B cell (primary cell): ENCODE data around the gene KCNMB2. TPM values are rescaled to one million over a fixed set of nuclear protein-coding genes. Genes with fewer than 3 reads are reported as not detected.

Source experiments
- ATAC-seq: fragments of 200-7000 bp; cut with Tn5 transposase; one replicate; pipeline ENCODE4 v1.10.0; 2021; ENCODE audit warnings: low read depth, mild to moderate bottlenecking, moderate number of reproducible peaks, moderate library complexity
- CTCF ChIA-PET: fragments of 350-600 bp; sonication (Branson Sonifier 250); formaldehyde crosslinking; loops from one replicate; lab custom pipeline; 2021; ENCODE audit warnings: antibody characterized with exemption, inconsistent platforms; lab: Charles Lee
- POLR2A ChIA-PET: fragments of 350-600 bp; sonication (Branson Sonifier 250); formaldehyde crosslinking; loops from one replicate; lab custom pipeline; 2021; ENCODE audit warnings: antibody characterized with exemption; lab: Charles Lee
- DNase-seq: peaks from one replicate; pipeline ENCODE4 v3.0.0; 2013
- H2AFZ ChIP-seq: 2 replicates; pipeline ENCODE4 v1.6.1; 2012; ENCODE audit warnings: mild to moderate bottlenecking, low read depth, low read length; ENCODE audit not compliant: insufficient read depth, poor library complexity, severe bottlenecking
- H3K27ac ChIP-seq, 2 donors: 1 replicate in 1 of 2; 2 replicates in 1 of 2; pipeline ENCODE4 v1.5.1; 2012 to 2013; ENCODE audit warnings: low read length in 2 of 2, mild to moderate bottlenecking in 2 of 2, moderate library complexity in 1 of 2
- H3K27me3 ChIP-seq, 4 experiments: fragments of 200-600 bp in 1 of 4; sonication (generic) in 1 of 4; replicated peaks in 1 of 4; 1 replicate in 2 of 4; 2 replicates in 2 of 4; pipeline versions ENCODE4 v1.6.1 to v1.7.0; 2013 to 2016; ENCODE audit warnings: low read length in 3 of 4, mild to moderate bottlenecking in 2 of 4, mixed read lengths in 1 of 4, moderate library complexity in 1 of 4; ENCODE audit not compliant: insufficient read depth in 4 of 4, control insufficient read depth in 3 of 4; ENCODE audit errors: control extremely low read depth in 1 of 4
- H3K36me3 ChIP-seq, 2 experiments: replicated peaks in 1 of 2; 1 replicate in 1 of 2; 2 replicates in 1 of 2; pipeline versions ENCODE4 v1.6.1 to v1.7.1; 2013; ENCODE audit warnings: low read length in 1 of 2; ENCODE audit not compliant: insufficient read depth in 2 of 2, control insufficient read depth in 1 of 2; ENCODE audit errors: control extremely low read depth in 1 of 2, extremely low read depth in 1 of 2
- H3K4me1 ChIP-seq, 2 donors: fragments of 200-600 bp in 1 of 2; sonication (generic) in 1 of 2; 1 replicate in 1 of 2; 2 replicates in 1 of 2; pipeline versions ENCODE4 v1.5.1 to v1.6.1; 2013 to 2017; ENCODE audit warnings: low read length in 2 of 2; ENCODE audit not compliant: control insufficient read depth in 2 of 2, insufficient read depth in 2 of 2
- H3K4me2 ChIP-seq: replicated peaks from 2 replicates; pipeline ENCODE3; 2012; ENCODE audit warnings: mild to moderate bottlenecking, low read depth, low read length; ENCODE audit not compliant: poor library complexity, severe bottlenecking
- H3K4me3 ChIP-seq, 5 experiments: fragments of 200-600 bp in 1 of 5; sonication (generic) in 1 of 5; 1 replicate in 3 of 5; 2 replicates in 2 of 5; pipeline versions ENCODE4 v1.5.1 to v1.7.0; 2011 to 2016; ENCODE audit warnings: low read length in 4 of 5, mild to moderate bottlenecking in 4 of 5, low read depth in 2 of 5, control low read depth in 1 of 5, moderate library complexity in 1 of 5; ENCODE audit not compliant: insufficient read depth in 1 of 5; ENCODE audit errors: control extremely low read depth in 1 of 5, extremely low read depth in 1 of 5
- H3K79me2 ChIP-seq: fragments of 200-600 bp; sonication (generic); one replicate; pipeline ENCODE4 v1.6.0; 2016; ENCODE audit warnings: low read length; ENCODE audit not compliant: control insufficient read depth, insufficient read depth
- H3K9ac ChIP-seq: fragments of 200-600 bp; sonication (generic); 2 replicates; pipeline ENCODE4 v1.6.1; 2017; ENCODE audit warnings: mild to moderate bottlenecking, low read length, moderate library complexity
- H3K9me3 ChIP-seq, 3 donors: one replicate each; pipeline versions ENCODE4 v1.6.1 to v1.7.1; 2013; ENCODE audit warnings: low read length in 2 of 3; ENCODE audit not compliant: control insufficient read depth in 2 of 3, insufficient read depth in 1 of 3; ENCODE audit errors: control extremely low read depth in 1 of 3
- H4K20me1 ChIP-seq: 2 replicates; pipeline ENCODE4 v1.6.0; 2012; ENCODE audit warnings: mild to moderate bottlenecking, low read length; ENCODE audit not compliant: insufficient read depth, control insufficient read depth, poor library complexity, severe bottlenecking
- H3K27ac Mint-ChIP-seq: one replicate; pipeline ENCODE4 v1.8.0; 2021; ENCODE audit warnings: mixed read lengths
- H3K27me3 Mint-ChIP-seq: one replicate; pipeline ENCODE4 v1.8.0; 2021; ENCODE audit warnings: mixed read lengths
- H3K4me1 Mint-ChIP-seq: one replicate; pipeline ENCODE4 v1.8.0; 2021; ENCODE audit warnings: mixed read lengths
- H3K4me3 Mint-ChIP-seq: one replicate; pipeline ENCODE4 v1.8.0; 2021; ENCODE audit warnings: mixed read lengths
- H3K9me3 Mint-ChIP-seq: one replicate; pipeline ENCODE4 v1.8.0; 2022; ENCODE audit warnings: mixed read lengths; ENCODE audit not compliant: insufficient read depth
- EZH2 ChIP-seq: IDR thresholded peaks from 2 replicates; pipeline ENCODE4 v1.6.1; 2012; ENCODE audit warnings: borderline replicate concordance, low read depth, mild to moderate bottlenecking, moderate library complexity, low read length; ENCODE audit not compliant: insufficient read depth, poor library complexity, severe bottlenecking
- WGBS: methylation state at CpG from one replicate; pipeline ENCODE4 v1.1.5; 2013; ENCODE audit warnings: missing lambda C conversion rate; ENCODE audit not compliant: insufficient coverage; 5-methylcytosine and 5-hydroxymethylcytosine counted together
- intact Hi-C: fragments of 100-400 bp; cut with micrococcal nuclease; formaldehyde crosslinking; loops from one replicate; pipeline ENCODE4 v1.10.0; 2022
- polyA plus RNA-seq: library from polyadenylated mRNA; depleted of rRNA; stranded (reverse); fragments of >200 nt; gene quantifications from 2 replicates; pipeline ENCODE4 v1.2.3, GENCODE V29; 2012
- total RNA-seq, 2 donors: library from RNA; stranded (reverse); fragments of 120-200 nt in 1 of 2; gene quantifications; 1 replicate in 1 of 2; 2 replicates in 1 of 2; pipeline versions ENCODE4 v1.2.3 to v1.2.4, GENCODE V29; 2013 to 2022
- TF ChIP-seq, protein P1 (sequence below): fragments of 200-600 bp; IDR thresholded peaks from one replicate; pipeline ENCODE4 v1.8.0; 2022; ENCODE audit warnings: antibody characterized with exemption, mild to moderate bottlenecking

KCNMB2 gene
- total and polyA plus RNA-seq, 2 donors (not counting 1 experiment from before 2014, with no cell fraction given) = not detected

GRCh38 chr3:178806651-178807050 is 270.4 kb downstream of the KCNMB2 start:
- no peaks in the 10 kb centered on the region for H3K79me2 ChIP-seq
- H3K4me3 ChIP-seq = no peak overlapping the region
- ChIA-PET CTCF (no interaction called here), POLR2A (no interaction called here)
- no peak overlapping the region for H3K27ac ChIP-seq
- H4K20me1 ChIP-seq = no peaks in the 10 kb centered on the region
- H3K27me3 ChIP-seq = no peaks in the 10 kb centered on the region
- TF ChIP-seq EZH2 = no peak
- TF ChIP-seq, protein P1, sequence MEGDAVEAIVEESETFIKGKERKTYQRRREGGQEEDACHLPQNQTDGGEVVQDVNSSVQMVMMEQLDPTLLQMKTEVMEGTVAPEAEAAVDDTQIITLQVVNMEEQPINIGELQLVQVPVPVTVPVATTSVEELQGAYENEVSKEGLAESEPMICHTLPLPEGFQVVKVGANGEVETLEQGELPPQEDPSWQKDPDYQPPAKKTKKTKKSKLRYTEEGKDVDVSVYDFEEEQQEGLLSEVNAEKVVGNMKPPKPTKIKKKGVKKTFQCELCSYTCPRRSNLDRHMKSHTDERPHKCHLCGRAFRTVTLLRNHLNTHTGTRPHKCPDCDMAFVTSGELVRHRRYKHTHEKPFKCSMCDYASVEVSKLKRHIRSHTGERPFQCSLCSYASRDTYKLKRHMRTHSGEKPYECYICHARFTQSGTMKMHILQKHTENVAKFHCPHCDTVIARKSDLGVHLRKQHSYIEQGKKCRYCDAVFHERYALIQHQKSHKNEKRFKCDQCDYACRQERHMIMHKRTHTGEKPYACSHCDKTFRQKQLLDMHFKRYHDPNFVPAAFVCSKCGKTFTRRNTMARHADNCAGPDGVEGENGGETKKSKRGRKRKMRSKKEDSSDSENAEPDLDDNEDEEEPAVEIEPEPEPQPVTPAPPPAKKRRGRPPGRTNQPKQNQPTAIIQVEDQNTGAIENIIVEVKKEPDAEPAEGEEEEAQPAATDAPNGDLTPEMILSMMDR = no peak
- Mint-ChIP-seq H3K4me3 (no peak overlapping the region), H3K4me1 (no peaks in the 10 kb centered on the region), H3K9me3 (no peaks in the 10 kb centered on the region), H3K27ac (no peak overlapping the region), H3K27me3 (no peaks in the 10 kb centered on the region)
- ATAC-seq (no peak), DNase-seq (no peak)
- intact Hi-C loops = no loop called here
- no peaks in the 10 kb centered on the region for H3K36me3 ChIP-seq
- no peak overlapping the region for H3K9ac ChIP-seq
- H3K9me3 ChIP-seq = no peaks in the 10 kb centered on the region
- H2AFZ ChIP-seq = no peak overlapping the region
- no peaks in the 10 kb centered on the region for H3K4me1 ChIP-seq
- no CpG with 5 or more reads among the region's 1 CpG for WGBS
- H3K4me2 ChIP-seq = no peak overlapping the region

- H3K4me3 Mint-ChIP-seq = no peak overlapping the region
- no peak overlapping the region for H3K4me2 ChIP-seq
- intact Hi-C loops = no loop called here
- H3K27me3 ChIP-seq = no peaks in the 10 kb centered on the region
- no peak overlapping the region for H3K4me3 ChIP-seq
- no peak overlapping the region for H3K27ac Mint-ChIP-seq
- ChIA-PET CTCF (interaction anchor here (0.7 kb wide), 1 partner anchor 30 kb away, joined by 3 read pairs; no protein-coding TSS in a partner anchor), POLR2A (no interaction called here)
- no peak for ATAC-seq
- H3K9ac ChIP-seq = no peak overlapping the region
- no peaks in the 10 kb centered on the region for H3K9me3 Mint-ChIP-seq
- H4K20me1 ChIP-seq = no peaks in the 10 kb centered on the region
- H3K79me2 ChIP-seq = no peaks in the 10 kb centered on the region
- TF ChIP-seq, protein P1 = no peak
- no peak for TF ChIP-seq EZH2
- no peaks in the 10 kb centered on the region for H3K4me1 Mint-ChIP-seq
- no peaks in the 10 kb centered on the region for H3K4me1 ChIP-seq
- no peaks in the 10 kb centered on the region for H3K36me3 ChIP-seq
- no peak for DNase-seq
- H2AFZ ChIP-seq = no peak overlapping the region
- no peaks in the 10 kb centered on the region for H3K27me3 Mint-ChIP-seq
- no CpG with 5 or more reads among the region's 1 CpG for WGBS
- H3K9me3 ChIP-seq = no peaks in the 10 kb centered on the region
- no peak overlapping the region for H3K27ac ChIP-seq
Observed at GRCh38 chr3:178807694-178808093, 271.5 kb downstream of the KCNMB2 start.
